Fibroblast of skin of back (primary cell): ENCODE measurements around the gene ACTG2. TPM values are rescaled to one million over a fixed set of nuclear protein-coding genes. Genes with fewer than 3 reads are reported as not detected.
"Not testable (repeated sequence)": the region's sequence is repeated elsewhere in the genome, so short reads cannot be mapped to it uniquely, and the experiment has no call there.

Experiments used
- DNase-seq: peaks from one replicate; pipeline ENCODE4 v3.0.0-alpha.2; 2013
- polyA plus RNA-seq, 2 experiments: library from polyadenylated mRNA; unstranded; fragments of 120-200 nt; gene quantifications; one replicate each; pipeline ENCODE4 v1.2.1, GENCODE V29; 2013; ENCODE audit not compliant: insufficient read length in 2 of 2

The ACTG2 gene
- 1,876 TPM for polyA plus RNA-seq (2013, experiment 1 of 2; ENCODE audit: insufficient read length)
- 4,046 TPM for polyA plus RNA-seq (2013, experiment 2 of 2; ENCODE audit: insufficient read length)

DNA sequence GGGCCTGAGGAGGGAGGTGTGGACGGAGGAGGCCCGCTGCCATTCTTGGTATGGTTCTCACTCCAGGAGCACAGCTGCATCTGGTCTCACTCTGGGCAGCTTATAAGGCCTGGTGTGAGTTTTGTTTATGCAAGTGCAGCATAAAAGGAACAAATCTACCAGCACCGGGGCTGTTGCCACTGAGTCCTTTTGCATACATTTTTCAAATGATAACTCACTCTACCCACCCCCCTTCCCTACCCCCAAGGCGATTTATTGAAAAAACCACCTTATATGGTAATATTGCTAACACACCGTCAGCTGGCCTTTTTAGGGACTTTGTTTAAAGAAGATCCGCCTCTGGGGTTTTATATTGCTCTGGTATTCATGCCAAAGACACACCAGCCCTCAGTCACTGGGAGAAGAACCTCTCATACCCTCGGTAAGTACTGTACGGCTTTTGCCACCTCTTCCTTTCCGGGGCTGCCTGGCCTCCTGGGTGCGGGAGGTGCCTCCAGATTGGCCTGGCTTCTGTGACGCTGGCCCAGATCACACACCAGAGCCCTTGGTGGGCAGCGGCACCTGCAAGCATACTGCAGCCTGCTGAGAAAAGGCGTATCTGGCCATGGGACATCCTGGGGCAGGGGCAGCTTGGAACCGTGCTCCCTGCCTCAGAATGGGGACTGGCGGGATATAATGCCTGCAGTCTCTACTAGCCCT lies at the start of gene ACTG2:
Gene ACTG2, plus strand, starts transcription at position 378 of the 699 bp plus-strand sequence. CDS start 8,304 bp downstream, outside the sequence.
- DNase-seq, result peak; percentile 95

DNA sequence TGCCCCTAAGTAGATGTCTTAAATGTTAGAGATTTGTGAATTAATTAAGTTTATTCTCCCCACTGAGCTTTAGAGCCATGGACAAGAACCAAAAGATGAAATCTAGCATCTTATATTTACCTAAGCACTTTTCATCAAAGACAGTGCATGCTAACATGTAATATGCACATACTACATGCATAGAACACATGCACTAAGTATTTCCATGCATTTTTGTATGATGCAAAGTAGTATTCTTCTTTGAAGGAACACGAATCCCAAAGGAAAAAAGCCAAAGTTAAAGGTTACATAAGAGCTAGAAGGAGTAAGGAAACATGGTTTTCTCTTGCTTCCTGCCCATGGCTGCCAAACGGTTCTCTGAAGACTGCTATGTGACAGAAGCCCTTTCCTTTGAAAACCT lies 48.7 kb upstream of the ACTG2 start:
- no peak for DNase-seq

DNA sequence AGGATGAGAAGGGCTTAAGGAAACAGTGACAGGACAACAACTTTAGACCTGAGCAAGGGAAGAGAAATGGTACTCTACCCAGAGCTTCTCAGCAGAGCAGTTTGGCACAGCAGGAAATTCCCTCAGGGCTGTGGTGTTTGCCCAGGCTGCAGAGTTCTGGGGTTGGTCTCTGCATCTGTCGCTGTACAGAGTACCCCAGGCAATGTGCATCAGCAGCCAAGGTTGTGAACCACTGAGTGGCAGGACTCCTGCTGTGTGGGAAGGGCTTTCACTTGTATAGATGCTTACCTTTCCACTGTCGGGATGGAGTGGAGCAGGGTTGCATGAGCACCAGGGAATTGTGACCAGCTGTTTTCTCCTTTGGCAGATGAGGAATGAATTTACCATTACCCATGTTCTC lies 42.8 kb upstream of the ACTG2 start:
- DNase-seq, result no peak

DNA sequence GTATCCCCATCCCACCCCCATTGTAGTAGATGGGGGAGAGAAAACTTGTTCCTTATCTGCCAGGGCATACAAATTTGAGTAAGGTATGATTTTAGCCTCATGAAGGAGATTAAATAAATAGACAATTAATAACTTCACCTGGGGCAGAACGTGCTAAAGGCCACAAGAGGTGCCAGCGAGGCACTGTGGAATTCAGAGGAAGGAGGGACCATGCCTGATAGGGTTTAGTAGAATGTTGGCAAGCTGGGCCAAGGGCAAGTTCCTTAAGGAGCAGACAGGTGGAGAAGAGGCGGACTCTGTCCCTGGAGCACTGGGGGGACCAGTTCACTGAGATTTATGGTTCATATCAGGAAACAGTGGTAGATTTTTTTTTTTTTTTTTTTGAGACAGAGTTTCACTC lies 41.5 kb upstream of the ACTG2 start:
- no peak for DNase-seq

DNA sequence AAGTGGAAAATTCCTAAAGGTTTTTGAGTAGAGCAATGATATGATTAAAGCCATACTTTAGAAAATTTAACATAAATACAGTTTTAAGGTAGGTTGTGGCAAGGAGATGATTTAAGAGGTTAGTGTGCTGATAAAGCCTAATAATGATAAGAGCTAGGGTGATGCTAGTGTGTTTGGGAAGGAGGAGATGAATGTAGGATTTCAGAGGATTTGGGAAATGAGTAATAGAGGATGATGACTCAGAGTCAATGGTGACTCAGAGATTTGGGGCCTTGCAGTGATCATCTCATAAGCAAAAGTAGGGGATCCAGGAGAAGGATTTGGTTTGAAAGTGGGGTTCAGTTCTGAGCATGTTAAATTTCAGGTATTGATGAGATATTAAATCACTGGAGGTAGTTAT lies 40.8 kb upstream of the ACTG2 start:
- DNase-seq, result peak; percentile 84

DNA sequence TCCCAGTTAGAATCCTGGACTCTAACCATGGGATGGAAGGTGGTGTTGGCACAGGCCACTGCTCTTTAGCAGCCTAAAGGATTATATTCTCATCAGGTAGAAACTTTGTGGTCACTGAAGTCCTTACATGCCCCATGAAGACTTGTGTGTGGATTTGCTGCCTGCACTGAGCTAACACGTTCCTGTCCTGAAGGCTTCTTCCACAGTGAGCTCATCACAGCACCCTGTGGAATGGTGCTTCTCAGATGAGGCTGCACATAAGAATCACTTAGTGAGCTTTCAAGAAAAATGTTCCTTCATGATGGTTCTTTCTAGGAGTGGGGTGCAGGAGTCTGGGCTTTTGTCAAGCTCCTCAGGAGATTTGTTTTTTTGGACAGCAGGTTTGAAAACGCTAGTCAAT lies 37.3 kb upstream of the ACTG2 start:
- DNase-seq, result no peak

DNA sequence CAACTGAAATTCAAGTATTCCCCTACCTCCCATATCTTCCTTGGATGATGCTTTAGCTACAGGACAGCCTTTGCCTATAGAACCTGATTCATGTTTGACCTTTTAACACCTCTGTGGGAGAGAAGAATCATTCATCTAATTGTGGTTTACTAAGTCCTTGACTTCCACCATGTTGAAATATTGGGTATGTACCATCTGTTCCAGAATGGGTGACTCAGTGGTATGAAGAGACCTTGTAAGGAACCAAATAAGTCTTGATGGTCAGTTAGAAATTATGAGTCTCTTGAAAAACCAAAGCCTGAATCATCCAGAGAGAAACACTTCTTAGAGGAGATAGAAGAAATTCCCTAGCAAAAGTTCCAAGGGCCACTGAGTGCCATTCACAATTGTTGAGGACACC lies 36.6 kb upstream of the ACTG2 start:
- peak; percentile 47 for DNase-seq

DNA sequence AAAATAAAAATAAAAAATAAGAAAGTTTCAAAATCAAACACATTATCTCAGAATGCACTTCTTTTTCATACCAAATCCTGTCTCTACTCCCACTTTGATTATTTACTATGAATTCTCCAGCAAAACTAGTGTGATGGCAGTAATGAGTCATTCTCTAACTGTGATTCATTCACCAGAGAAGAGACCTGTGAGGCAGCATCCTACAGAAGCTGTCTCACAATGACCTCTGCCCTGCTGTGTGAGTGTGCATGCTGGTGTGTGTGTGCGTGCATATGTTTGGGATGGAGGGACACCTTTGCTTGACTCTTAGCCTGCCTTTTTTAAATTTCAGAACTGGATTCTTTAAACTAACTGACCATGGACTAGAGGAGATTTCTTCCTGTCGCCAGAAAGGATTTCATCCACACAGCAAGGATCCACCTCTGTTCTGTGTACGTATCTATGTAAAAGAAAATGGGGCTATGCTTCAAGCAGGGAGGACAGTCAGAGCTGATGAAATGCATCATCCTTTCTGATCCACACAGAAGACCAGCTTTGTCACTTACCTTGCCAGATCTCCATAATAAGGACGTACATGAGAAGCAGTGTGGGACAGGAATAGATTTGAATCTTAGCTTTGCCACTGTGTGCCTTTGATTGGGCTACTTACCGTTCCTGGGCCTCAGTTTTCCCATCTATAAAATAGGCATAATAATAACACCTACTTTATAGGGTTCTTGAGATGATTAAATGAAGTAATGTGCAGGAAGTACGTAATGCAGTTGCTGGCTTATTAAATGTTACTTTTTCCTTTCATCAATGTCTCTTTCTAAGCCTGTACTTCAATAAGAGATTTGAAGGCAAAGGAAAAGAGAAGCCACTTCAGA lies 32.9 kb upstream of the ACTG2 start:
- peak; percentile 84 for DNase-seq

DNA sequence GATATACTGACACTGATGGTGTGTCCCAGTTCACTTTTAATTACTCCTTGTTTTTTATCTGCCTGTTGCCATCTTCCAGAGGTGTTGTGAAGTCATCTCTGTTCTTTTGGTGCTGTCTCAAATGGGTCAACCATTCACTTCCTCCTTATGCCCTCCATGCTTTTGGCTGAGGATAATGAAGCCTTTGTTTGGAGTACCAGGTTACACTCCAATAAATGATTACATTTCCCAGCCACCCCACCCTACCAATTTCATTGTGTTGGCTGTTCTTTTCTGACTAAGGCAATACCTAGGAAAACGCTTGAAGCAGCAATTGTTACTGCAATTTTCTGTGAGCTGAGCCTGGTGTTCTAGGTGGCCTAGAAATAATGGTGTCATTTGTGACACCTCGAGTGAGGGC lies 29.8 kb upstream of the ACTG2 start:
- no peak for DNase-seq

DNA sequence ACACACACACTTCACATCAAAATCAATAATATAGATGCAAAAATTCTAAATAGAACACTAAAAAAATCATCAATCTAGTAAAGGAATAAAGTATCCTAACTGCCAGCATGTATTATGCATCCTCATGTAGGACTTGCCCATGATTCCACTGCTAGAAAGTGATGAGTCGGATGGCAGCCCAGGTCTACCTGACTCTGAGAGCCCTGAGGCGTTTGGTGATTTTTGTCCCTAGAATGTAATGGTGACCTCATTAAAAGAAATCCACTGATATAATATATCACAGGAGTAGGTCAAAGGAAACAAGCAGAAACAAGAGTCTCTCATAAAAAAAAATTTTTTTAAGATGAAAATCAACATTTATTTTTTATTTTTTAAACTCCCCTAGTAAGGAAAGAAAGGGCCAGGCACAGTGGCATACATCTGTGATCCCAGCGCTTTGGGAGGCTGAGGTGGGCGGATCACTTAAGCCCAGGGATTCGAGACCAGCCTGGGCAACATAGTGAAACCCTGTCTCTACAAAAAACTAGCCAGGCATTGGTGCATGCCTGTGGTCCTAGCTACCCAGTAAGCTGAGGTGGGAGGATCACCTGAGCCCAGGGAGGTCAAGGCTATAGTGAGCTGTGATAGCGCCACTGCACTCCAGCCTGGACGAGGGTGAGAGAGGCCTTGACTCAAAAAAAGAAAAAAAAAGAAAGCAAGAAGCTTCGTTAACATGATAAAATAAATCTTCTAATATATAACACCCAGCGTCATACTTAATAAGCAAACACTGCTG lies 24.4 kb upstream of the ACTG2 start:
- no peak for DNase-seq

DNA sequence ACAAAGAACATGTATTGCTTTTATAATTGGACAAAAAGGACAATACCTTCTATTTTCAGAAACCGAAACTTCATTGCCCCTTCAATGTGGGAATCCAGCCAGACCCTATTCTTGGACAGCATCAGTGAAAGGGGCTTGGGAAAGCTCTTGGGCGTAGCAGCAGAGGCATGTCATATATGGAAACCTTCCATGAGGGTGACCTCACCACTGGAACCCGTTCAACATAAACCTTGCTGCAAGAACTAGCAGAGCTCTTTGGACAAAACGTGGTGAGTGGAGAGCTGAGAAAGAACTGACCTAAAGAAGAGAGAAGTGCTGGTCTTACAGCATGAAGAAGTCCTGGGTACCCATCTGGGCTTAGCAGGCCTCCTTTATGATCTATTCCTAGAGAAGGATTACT lies 22.7 kb upstream of the ACTG2 start:
- peak; percentile 86 for DNase-seq

DNA sequence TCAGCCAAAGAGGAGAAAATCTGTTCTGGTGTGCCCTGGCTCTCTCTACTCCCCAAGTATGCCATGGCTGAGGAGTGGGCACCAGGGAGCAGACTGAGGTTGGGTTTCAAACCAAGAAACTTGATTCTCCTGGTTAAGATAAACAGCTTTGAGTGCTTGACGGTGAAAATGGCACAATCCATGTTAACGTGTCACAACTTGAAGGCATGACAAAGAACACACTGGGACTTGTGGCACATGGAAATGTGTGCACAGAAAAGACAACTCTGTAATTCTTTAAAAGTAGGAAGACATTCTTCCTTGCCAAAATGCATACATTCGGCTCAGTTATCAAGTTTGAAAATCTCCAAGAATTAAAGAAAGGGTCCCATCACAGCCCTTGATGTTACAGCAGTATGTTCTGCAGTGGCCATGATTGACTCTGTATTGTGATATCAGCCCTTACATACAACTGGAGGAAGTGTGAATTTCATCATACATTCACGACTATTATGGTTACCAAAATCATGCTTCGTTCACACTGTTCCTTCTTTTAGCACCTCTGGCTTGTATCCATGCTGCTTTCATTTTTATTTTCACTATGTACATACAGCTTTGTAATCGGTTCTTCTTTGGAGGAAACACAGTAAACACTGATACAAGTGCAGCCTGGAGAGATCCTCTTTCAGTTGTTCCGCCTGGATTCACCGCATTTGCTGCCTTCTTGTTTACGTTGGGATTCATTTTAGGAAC lies 15.6 kb upstream of the ACTG2 start:
- no peak for DNase-seq

DNA sequence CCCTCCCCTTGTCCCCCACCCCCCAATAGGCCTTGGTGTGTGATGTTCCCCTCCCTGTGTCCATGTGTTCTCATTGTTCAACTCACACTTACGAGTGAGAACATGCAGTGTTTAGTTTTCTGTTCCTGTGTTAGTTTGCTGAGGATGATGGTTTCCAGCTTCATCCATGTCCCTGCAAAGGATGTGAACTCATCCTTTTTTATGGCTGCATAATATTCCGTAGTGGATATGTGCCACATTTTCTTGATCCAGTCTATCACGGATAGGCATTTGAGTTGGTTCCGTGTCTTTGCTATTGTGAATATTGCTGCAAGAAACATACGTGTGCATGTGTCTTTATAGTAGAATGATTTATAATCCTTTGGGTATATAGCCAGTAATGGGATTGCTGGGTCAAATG lies 14.8 kb upstream of the ACTG2 start:
- DNase-seq, result not testable (repeated sequence)

DNA sequence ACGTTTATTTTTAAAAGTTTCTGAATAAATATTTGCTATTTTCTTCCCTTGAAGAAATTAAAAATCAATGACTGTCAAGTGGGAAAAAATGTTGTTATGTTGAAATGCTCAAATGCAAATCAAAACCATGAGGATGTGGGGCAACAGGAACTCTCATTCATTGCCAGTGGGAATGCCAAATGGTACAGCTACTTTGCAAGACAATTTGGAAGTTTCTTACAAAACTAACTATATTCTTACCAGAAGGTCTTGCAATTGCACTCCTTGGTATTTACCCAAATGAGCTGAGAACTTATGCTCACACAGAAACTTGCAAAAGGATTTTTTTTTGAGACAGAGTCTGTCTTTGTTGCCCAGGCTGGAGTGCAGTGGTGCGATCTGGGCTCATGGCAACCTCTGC lies 7.4 kb upstream of the ACTG2 start:
- DNase-seq, result no peak

DNA sequence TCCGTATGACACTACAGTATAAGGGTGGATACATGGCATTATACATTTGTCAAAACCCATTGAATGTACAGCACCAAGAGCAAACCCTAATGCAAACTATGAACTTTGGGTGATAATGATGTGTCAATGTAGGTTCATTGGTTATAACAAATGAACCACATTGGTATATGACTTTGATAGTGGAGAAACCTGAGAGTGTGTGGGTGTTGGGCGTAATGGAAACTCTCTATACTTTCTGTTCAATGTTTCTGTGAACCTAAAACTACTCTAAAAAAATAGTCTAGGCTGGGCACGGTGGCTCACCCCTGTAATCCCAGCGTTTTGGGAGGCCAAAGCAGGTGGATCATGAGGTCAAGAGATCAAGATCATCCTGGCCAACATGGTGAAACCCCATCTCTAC lies 6.5 kb upstream of the ACTG2 start:
- DNase-seq, result no peak

DNA sequence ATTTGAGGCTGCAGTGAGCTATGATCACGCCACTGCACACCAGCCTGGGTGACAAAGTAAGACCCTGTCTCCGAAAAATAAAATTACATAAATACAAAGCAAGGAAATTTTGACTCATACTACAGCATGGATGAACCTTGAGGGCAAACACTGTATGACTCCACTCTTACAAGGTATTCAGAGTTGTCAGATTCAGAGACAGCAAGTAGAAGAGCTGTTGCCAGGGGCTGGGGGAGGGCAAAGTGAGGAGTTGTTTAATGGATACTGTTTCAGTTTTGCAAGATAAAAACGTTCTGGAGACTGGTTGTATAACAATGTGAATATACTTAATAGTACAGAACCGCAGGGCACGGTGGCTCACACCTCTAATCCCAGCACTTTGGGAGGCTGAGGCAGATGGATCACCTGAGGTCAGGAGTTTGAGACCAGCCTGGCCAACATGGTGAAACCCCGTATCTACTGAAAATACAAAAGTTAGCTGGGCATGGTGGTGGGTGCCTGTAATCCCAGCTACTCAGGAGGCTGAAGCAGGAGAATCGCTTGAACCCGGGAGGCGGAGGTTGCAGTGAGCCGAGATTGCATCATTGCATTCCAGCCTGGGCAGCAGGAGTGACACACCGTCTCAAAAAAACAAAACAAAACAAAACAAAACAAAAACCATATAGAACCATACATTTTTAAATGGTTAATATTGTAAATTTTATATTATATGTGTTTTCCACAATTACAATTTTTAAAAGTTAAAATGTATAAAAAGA lies 5.0 kb upstream of the ACTG2 start:
- DNase-seq, result not testable (repeated sequence)

DNA sequence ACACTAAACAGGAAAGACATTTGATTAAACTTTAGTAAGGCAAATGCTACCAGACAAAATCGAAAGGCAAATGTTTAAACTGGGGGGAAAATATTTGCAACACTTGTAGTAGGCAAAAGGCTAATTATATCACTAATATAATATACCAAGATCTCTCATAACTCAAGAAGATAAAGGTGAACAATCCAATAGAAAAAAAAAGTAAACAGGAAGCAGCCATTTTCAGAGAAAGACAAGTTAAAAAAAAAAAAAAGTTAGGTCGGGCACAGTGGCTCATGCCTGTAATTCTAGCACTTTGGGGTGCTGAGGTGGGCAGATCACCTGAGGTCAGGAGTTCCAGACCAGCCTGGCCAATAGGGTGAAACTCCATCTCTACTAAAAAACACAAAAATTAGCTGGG lies 4.4 kb upstream of the ACTG2 start:
- DNase-seq, result no peak

DNA sequence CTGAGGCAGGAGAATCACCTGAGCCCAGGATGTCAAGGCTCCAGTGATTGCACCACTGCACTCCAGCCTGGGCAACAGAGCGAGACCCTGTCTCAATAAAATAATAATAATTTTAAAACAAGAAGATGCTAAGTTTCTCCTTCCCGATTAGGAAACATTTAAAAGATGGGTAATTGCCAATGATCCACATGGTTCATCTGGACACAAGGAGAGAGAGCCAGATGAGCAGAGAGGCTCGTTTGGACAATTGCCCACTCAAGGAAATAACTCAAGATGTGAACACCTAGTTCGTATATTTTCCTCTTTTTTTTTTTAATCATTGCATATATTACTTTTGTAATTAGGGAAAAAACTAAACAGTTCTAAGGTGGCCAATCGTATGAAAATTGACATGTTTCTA lies 3.6 kb upstream of the ACTG2 start:
- DNase-seq, result no peak

DNA sequence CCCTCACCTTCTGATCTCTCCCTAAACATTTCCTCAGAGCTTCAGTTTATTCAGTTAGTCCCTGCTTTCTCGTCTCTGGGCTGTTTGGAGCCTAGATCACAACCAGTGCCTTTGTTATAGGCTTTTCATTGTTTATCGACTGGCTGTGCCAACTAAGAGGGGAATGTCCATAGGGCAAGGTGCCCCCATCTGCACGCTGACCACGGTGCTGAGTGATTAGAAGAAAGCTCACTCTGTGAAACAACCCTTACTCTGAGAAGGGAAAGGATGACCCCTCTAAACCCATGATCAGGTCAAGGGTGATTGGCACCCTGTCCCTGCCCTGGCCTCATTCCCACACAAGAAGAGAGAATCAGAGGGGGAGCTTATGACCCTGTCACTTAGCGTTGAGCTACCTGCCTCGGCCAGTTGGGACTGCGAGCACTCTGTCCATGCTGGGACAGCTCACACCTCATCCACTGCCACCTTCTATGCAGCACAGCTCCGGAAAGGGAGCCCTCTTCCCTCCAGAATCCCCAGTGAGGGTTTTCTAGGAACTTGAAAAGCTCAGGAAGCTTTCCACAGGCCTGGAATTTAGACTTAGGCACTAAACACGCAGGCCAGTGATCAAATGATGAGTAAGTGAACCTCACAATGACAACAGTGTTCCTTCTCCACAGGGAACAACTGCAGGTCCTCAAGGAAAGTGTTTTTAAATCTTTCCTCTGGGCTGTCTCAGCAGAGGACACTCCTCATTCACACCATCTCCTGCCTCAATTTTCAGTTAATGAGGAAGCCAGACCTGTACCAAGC lies 2.3 kb upstream of the ACTG2 start:
- DNase-seq, result peak; percentile 67

DNA sequence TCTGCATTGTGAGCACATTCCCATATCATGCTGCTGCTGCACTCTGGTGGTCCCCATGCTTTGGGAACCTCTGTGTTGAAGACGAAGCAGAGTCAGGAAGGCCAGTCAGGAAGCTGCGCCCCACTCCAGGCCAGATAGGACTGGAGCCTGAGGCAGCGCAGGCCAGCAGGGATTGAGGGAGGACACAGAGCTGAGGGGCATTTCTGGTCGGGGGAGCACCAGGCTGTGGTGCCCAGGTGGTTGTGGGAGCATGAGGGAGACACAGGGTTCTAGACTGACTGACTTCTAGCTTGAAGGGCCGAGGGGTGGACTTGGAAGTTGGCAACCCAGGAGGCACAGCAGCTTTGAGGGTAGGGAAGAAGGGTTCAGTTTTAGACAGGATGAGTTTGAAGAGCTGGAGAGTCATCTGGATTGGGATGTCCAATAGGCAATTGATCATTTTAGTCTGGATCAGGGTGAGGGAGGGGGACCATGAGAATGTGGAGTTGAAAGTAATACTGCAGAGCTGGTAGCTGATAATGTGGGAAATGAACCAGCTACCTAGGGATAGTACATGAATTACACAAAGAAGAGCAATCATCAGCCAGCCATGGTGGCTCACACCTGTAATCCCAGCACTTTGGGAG lies 1.4 kb upstream of the ACTG2 start:
- no peak for DNase-seq
